Measurements from ENCODE around the gene DOK7.
"Not testable (repeated sequence)": the region's sequence is repeated elsewhere in the genome, so short reads cannot be mapped to it uniquely, and the experiment has no call there.

Gene DOK7

GRCh38 chr4:3524349-3524748 is 61.2 kb downstream of the DOK7 start:
- DNase-seq, result no peak

GRCh38 chr4:3524920-3525319 is 61.8 kb downstream of the DOK7 start:
- DNase-seq, result no peak

GRCh38 chr4:3525532-3526430 is 62.7 kb downstream of the DOK7 start:
- no peak for DNase-seq

- no peak for DNase-seq
These were observed 63.4 kb downstream of the DOK7 start for GRCh38 chr4:3526456-3526855.

- DNase-seq, result no peak
These were observed 64.2 kb downstream of the DOK7 start for GRCh38 chr4:3527101-3527913.

GRCh38 chr4:3527914-3528876 is 65.1 kb downstream of the DOK7 start:
- no peak for DNase-seq

- DNase-seq, result no peak
These were observed 66.3 kb downstream of the DOK7 start for GRCh38 chr4:3529363-3529762.

- DNase-seq, result no peak
These were observed 66.9 kb downstream of the DOK7 start for GRCh38 chr4:3530051-3530450.

GRCh38 chr4:3530663-3531254 is 67.7 kb downstream of the DOK7 start:
- no peak for DNase-seq

GRCh38 chr4:3531318-3531878 is 68.3 kb downstream of the DOK7 start:
- no peak for DNase-seq

- peak; percentile 88 for DNase-seq
These were observed 69.0 kb downstream of the DOK7 start, which contains the start of gene LRPAP1 for GRCh38 chr4:3531879-3532750. LRPAP1 (minus strand) TSS chr4:3532422; CDS start chr4:3532412, 10 bp downstream.

GRCh38 chr4:3532751-3533422 is 69.8 kb downstream of the DOK7 start:
- DNase-seq, result no peak

GRCh38 chr4:3533423-3533820 is 70.3 kb downstream of the DOK7 start:
- no peak for DNase-seq

GRCh38 chr4:3535812-3536211 is 72.7 kb downstream of the DOK7 start:
- not testable (repeated sequence) for DNase-seq

- DNase-seq, result not testable (repeated sequence)
These were observed 75.8 kb downstream of the DOK7 start for GRCh38 chr4:3538906-3539305.

GRCh38 chr4:3543415-3543814 is 80.3 kb downstream of the DOK7 start:
- not testable (repeated sequence) for DNase-seq
